OCI-LY7 (cell line): ENCODE data around the gene SPATA32. TPM values are rescaled to one million over a fixed set of nuclear protein-coding genes. Genes with fewer than 3 reads are reported as not detected.

Source experiments
- BruUV-seq: library from RNA; stranded (reverse); fragments of 400-500 nt; replicated peaks from 2 replicates; lab custom pipeline; 2021; lab: Mats Ljungman, UMichigan
- CTCF ChIA-PET: fragments of 300-600 bp; sonication (Branson Sonifier 250); formaldehyde crosslinking; loops from one replicate; lab custom pipeline; 2022; ENCODE audit warnings: antibody characterized with exemption; ENCODE audit not compliant: unreplicated experiment; lab: Charles Lee
- POLR2A ChIA-PET: fragments of 300-600 bp; sonication (Branson Sonifier 250); formaldehyde crosslinking; loops from one replicate; lab custom pipeline; 2022; ENCODE audit warnings: antibody characterized with exemption; lab: Charles Lee
- DNase-seq: peaks from one replicate; pipeline ENCODE4 v3.0.0-alpha.2; 2015; ENCODE audit warnings: low spot score
- H2AFZ ChIP-seq: fragments of 200-600 bp; sonication (generic), shearing (Covaris generic); 2 replicates; pipeline ENCODE4 v1.6.1; 2014; ENCODE audit warnings: mild to moderate bottlenecking, antibody characterized with exemption, low read length, moderate library complexity
- H3K27ac ChIP-seq: fragments of 200-600 bp; sonication (generic); 2 replicates; pipeline ENCODE4 v1.5.1; 2014; ENCODE audit warnings: mixed run types, low read depth, mild to moderate bottlenecking, moderate library complexity, low read length, inconsistent platforms; ENCODE audit not compliant: poor library complexity, severe bottlenecking
- H3K36me3 ChIP-seq: fragments of 200-600 bp; sonication (generic); 2 replicates; pipeline ENCODE4 v1.6.1; 2014; ENCODE audit warnings: mild to moderate bottlenecking, antibody characterized with exemption, low read length, moderate library complexity, mixed read lengths; ENCODE audit not compliant: insufficient read depth
- H3K4me1 ChIP-seq: fragments of 200-600 bp; sonication (generic); 2 replicates; pipeline ENCODE4 v1.5.1; 2014; ENCODE audit warnings: mild to moderate bottlenecking, low read length; ENCODE audit not compliant: insufficient read depth, poor library complexity, severe bottlenecking
- H3K4me2 ChIP-seq: fragments of 200-600 bp; sonication (generic); 2 replicates; pipeline ENCODE4 v1.6.1; 2014; ENCODE audit warnings: mild to moderate bottlenecking, low read length
- H3K4me3 ChIP-seq: fragments of 200-600 bp; sonication (generic); 2 replicates; pipeline ENCODE4 v1.5.1; 2014; ENCODE audit warnings: mild to moderate bottlenecking, low read depth, low read length; ENCODE audit not compliant: poor library complexity, severe bottlenecking
- H3K79me2 ChIP-seq: fragments of 200-600 bp; sonication (generic); 2 replicates; pipeline ENCODE4 v1.6.1; 2016; ENCODE audit warnings: low read depth, mild to moderate bottlenecking, low read length, moderate library complexity, mixed read lengths; ENCODE audit not compliant: insufficient read depth
- H3K9me2 ChIP-seq: fragments of 200-600 bp; sonication (generic); 2 replicates; pipeline ENCODE4 v1.6.1; 2016; ENCODE audit warnings: mild to moderate bottlenecking, low read length, mixed read lengths; ENCODE audit not compliant: insufficient read depth
- H3K9me3 ChIP-seq: fragments of 200-600 bp; sonication (generic); 2 replicates; pipeline ENCODE4 v1.6.1; 2014; ENCODE audit warnings: mild to moderate bottlenecking, mixed run types, low read length, mixed read lengths
- H4K20me1 ChIP-seq: fragments of 200-600 bp; sonication (generic); 2 replicates; pipeline ENCODE4 v1.6.1; 2014; ENCODE audit warnings: mild to moderate bottlenecking, antibody characterized with exemption, low read length, moderate library complexity, mixed read lengths; ENCODE audit not compliant: insufficient read depth
- CTCF ChIP-seq: fragments of 200-600 bp; sonication (generic); conservative IDR thresholded peaks from 2 replicates; pipeline ENCODE4 v1.5.1; 2014; ENCODE audit warnings: mild to moderate bottlenecking, antibody characterized with exemption, low read length, moderate library complexity, mixed read lengths
- EZH2phosphoT487 ChIP-seq: fragments of 200-600 bp; sonication (generic); IDR thresholded peaks from 2 replicates; pipeline ENCODE4 v1.6.1; 2018; ENCODE audit warnings: low read depth, borderline replicate concordance, mild to moderate bottlenecking, mixed run types, antibody characterized with exemption, low read length, moderate library complexity, mixed read lengths
- intact Hi-C: fragments of 100-400 bp; cut with micrococcal nuclease; formaldehyde crosslinking; loops from one replicate; pipeline ENCODE4 v1.10.0; 2022; ENCODE audit not compliant: unreplicated experiment
- total RNA-seq, 2 experiments: library from RNA; depleted of rRNA in 1 of 2; stranded (reverse); fragments of >200 nt in 1 of 2; shearing (Covaris generic) in 1 of 2; gene quantifications; 2 replicates each; pipeline ENCODE4 v1.2.3, GENCODE V29; 2014 to 2022

The SPATA32 gene
- total RNA-seq, 2 experiments from 2014 or later, result not detected

DNA sequence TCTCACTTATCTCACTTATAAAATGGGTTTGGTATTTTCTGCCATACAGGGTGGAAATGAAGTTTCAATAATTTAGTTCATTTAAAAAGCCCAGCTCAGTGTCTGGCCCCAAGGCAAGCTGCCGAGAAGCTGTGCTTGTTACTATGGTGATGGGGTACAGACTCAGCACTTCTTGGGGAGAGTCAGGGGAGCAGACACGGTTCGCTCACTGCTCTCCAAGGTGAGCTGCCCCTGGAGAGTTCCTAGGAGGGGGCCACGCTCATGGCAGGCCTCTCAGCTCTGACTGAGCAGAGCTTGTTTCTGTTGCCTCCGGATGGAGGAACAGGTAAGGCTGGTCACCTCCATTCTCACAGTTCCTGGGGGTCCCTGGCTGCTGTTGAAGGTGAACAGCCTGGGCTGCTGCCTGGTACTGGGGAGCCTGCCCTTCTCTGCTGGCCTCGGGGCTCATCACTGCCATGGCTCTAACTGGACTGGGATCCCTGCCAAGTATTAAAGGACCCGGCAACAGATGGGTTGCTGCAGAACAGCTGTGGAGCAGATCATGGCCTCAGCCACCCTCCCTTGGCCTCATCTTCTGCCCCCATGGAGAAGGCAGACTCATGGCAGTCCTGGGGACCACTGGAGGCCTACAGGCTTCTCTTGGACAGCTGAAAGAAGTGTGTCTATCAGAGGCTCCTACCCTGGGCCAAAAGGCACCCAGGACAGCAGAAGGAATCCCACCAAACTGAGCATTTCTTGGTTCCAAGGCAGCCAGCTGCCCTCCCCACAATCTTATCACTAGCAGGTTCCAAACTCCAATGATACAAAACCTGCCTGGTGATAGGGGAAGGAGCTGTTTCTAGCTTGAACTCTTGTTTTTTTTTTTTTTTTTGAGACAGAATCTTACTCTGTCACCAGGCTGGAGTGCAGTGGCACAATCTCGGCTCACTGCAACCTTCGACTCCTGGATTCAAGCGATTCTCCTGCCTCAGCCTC is 25.9 kb upstream of the SPATA32 start:
- intact Hi-C loops, result no loop called here
- no TSS peak for BruUV-seq
- Histone ChIP-seq H3K27ac (no peak overlapping the region), H3K9me2 (no peaks in the 10 kb centered on the region), H3K4me1 (peaks cover 14% of the 10 kb centered on the region), H3K9me3 (no peaks in the 10 kb centered on the region), H3K79me2 (no peaks in the 10 kb centered on the region; the same call in 1 of the 2 replicates), H4K20me1 (no peaks in the 10 kb centered on the region), H3K4me2 (no peak overlapping the region), H2AFZ (no peak overlapping the region), H3K4me3 (no peak overlapping the region), H3K36me3 (peaks cover 77% of the 10 kb centered on the region)
- no peak for DNase-seq
- TF ChIP-seq CTCF (no peak), EZH2phosphoT487 (no peak)
- CTCF ChIA-PET, result no interaction called here
- POLR2A ChIA-PET, result interaction anchor here (0.5 kb wide), 1 partner anchor 89 kb away, joined by 4 read pairs; no protein-coding TSS in a partner anchor

GRCh38 chr17:45286286-45286685 is 24.4 kb upstream of the SPATA32 start:
- TF ChIP-seq EZH2phosphoT487, result no peak
- TF ChIP-seq CTCF, result no peak
- no peak overlapping the region for H3K4me2 ChIP-seq
- ChIA-PET CTCF (no interaction called here), POLR2A (no interaction called here)
- H3K4me3 ChIP-seq, result no peak overlapping the region
- peaks cover 5% of the 10 kb centered on the region for H3K4me1 ChIP-seq
- no peak overlapping the region for H2AFZ ChIP-seq
- no peaks in the 10 kb centered on the region; the same call in 1 of the 2 replicates for H3K79me2 ChIP-seq
- no peaks in the 10 kb centered on the region for H3K9me3 ChIP-seq
- BruUV-seq, result no TSS peak
- no peaks in the 10 kb centered on the region for H4K20me1 ChIP-seq
- H3K36me3 ChIP-seq, result peaks cover 89% of the 10 kb centered on the region
- intact Hi-C loops, result no loop called here
- no peak for DNase-seq
- H3K27ac ChIP-seq, result no peak overlapping the region
- H3K9me2 ChIP-seq, result no peaks in the 10 kb centered on the region
